HG02610 (cell line): ENCODE results near the gene SLC4A7.
"Not testable (repeated sequence)": the region's sequence is repeated elsewhere in the genome, so short reads cannot be mapped to it uniquely, and the experiment has no call there.

Experiments
- ATAC-seq: cut with Tn5 transposase; IDR thresholded peaks from one replicate; pipeline ENCODE4 v1.9.1; 2021; ENCODE audit warnings: mild to moderate bottlenecking, moderate library complexity; ENCODE audit not compliant: unreplicated experiment

SLC4A7 gene

DNA sequence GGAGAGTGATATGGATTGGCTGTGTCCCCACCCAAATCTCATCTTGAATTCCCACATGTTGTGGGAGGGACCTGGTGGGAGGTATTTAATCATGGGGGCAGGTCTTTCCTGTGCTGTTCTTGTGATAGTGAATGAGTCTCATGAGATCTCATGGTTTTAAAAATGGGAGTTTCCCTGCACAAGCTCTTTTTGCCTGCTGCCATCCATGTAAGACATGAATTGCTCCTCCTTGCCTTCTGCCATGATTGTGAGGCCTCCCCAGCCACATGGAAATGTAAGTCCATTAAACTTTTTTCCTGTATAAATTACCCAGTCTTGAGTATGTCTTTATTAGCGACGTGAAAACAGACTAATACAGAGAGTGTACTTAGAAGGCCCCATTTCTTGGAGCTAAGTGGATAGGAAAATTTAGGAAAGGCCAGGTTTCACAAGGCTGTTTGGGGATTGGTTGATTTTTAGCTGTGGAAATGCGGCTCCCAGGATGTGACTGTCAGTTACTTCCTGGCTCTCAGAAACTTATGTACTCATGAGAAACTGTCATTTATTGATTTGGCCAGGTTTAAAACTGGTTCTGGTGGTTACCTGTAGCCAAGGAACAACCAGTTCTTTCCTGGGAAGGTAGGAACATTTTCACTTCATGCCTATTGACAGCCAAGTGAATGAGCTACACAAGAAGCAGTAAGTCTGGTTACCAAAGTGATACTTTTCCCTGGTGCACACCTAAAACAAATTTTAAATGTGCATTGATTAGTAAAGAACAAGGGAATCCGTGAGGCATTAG lies 155.0 kb downstream of the SLC4A7 start:
- not testable (repeated sequence) for ATAC-seq

DNA sequence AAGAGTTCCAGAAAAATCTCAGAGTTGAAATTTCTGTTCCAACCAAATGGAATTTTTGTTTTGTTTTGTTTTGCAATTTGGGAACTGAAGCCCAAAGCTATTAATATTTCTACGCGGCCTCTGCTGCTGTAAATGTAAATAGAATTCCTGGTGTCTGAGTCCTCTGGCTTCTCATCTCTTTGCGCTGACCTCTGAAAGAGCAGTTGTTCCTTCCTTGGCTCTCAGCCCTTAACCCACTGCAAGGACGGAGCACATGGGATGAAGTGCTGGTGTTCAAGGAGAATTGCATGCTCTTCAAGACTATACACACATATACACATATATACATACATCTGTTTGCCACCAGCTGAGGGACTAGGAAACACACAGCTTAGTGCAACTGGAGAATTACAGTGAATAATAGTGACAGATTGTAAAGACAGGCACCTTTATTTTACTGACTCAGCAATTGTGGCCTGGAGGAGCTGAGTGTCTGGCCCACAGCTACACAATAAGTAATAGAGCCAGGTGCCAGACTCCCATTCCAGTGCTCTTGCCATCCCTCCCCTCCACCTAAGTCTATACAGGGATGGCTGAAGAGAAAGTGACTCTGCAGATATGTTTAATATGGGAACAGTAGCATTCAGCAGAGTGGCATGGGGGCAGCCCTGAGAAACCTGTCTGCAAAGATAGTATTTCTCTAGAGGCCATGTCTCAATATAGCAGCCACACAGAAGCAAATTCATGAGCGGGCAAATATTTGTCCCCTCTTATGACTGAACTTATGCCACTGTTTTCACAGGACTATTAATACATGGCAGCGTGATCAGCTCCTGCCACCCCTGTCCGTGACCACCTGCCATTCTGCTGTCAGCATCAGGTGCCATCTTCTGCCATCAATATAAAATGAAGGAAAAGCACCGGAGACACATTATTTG lies 157.3 kb downstream of the SLC4A7 start:
- no peak for ATAC-seq

DNA sequence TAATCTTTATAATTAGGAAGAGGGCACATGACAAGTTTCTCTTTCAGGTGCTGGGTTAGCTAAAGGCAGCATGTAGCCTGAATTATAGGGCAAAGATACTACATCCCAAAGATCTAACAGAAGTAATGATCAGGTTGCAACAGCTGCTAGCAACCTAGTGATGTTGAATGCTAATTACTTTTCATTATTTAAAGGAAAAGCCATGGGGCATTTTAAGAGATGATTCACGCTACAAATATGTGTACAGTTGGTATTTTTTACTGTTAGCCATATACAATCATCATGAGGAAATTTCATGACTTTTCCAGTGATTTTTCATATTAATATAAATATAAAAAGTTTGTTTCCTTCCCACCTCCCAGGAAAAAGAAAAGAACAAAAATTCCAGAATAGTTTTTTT lies 158.0 kb downstream of the SLC4A7 start:
- ATAC-seq: no peak

DNA sequence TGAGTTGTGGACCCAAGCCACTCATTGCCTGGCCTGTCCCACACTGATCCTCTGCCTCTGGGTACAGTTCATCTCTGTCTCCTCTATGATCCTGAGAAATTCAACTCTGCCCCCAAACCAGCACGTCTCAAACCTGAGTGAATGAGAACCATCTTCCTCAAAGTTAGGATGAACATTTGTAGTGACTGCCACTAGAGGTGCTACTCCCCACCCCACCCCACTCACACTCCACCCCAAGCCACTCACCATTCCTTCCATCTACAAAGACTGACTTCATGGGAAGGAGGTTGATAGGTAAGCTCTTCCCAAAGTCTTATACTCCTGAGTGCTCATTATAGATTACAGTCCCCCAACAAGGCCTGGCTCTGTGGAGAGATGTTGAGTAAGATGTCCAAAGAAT lies 158.8 kb downstream of the SLC4A7 start:
- ATAC-seq: no peak

DNA sequence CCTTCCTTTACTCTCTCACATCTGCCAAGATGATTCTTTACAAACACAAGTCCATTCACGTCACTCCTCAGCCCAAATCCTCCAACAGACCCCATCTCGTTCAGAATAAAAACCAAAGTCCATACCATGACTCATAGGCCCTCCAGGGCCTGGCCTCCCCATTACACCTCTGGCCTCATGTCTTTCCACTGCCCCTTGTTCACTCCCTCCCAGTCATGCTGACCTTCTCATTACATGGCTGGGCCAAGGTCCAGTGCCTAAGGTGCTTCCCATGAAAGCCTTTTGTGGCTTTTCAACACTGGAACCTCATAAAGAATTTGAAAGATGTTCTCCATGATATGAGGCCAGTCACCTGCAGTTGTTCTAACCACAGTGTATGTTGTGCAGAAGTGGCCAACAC lies 159.5 kb downstream of the SLC4A7 start:
- ATAC-seq: no peak

DNA sequence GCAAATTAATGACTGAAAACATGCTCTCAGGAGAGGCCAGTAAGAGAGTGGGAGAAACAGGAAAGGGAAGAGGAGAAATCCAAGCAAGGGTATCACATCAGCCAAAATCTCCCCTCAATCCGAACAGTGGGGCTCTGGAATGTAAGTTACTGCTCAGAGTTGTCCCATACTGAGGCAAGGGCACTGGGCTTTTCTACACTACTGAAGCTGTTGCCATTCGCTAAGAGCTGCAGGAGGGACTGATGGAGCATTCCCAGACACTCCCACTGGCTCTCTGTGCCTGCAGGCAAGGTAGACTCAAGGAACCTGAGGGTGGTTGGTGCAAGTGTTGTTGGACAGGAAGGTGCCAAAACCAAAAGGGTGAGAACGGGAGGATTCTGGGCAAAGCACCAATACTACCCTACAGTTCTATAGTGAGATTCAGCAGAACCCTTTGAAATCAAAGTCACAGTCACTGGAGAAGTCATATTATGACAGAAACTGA lies 161.1 kb downstream of the SLC4A7 start:
- no peak for ATAC-seq
